Neuronal stem cell (in vitro differentiated cells): ENCODE data around the gene IMMP2L.

Experiments
- DNase-seq: peaks from one replicate; pipeline ENCODE4 v3.0.0-alpha.2; 2013; ENCODE audit warnings: low spot score
- H2AFZ ChIP-seq: one replicate; pipeline ENCODE4 v1.6.1; 2013; ENCODE audit warnings: mild to moderate bottlenecking, low read length, inconsistent platforms
- H2AK5ac ChIP-seq: 2 replicates; pipeline ENCODE4 v1.6.1; 2013; ENCODE audit warnings: low read depth, mild to moderate bottlenecking, inconsistent platforms, low read length, moderate library complexity, mixed read lengths
- H2BK120ac ChIP-seq: 2 replicates; pipeline ENCODE4 v1.6.1; 2013; ENCODE audit warnings: low read depth, mild to moderate bottlenecking, inconsistent platforms, low read length, moderate library complexity, mixed read lengths
- H2BK12ac ChIP-seq: one replicate; pipeline ENCODE4 v1.6.1; 2013; ENCODE audit warnings: low read length, inconsistent platforms
- H2BK15ac ChIP-seq: 2 replicates; pipeline ENCODE4 v1.6.1; 2013; ENCODE audit warnings: mild to moderate bottlenecking, low read length, inconsistent platforms, mixed read lengths
- H2BK5ac ChIP-seq: one replicate; pipeline ENCODE4 v1.6.1; 2013; ENCODE audit warnings: inconsistent platforms, mild to moderate bottlenecking, low read length, moderate library complexity
- H3K14ac ChIP-seq: one replicate; pipeline ENCODE4 v1.6.1; 2013; ENCODE audit warnings: low read length, inconsistent platforms
- H3K18ac ChIP-seq: 2 replicates; pipeline ENCODE4 v1.6.1; 2013; ENCODE audit warnings: low read length, inconsistent platforms
- H3K23ac ChIP-seq: 2 replicates; pipeline ENCODE4 v1.6.1; 2013; ENCODE audit warnings: low read depth, mild to moderate bottlenecking, mixed read lengths, low read length, inconsistent platforms; ENCODE audit not compliant: poor library complexity
- H3K27ac ChIP-seq: replicated peaks from 3 replicates; pipeline ENCODE4 v1.5.1; 2013; ENCODE audit warnings: low read length, inconsistent platforms
- H3K27me3 ChIP-seq, 3 experiments: 2 replicates each; pipeline ENCODE4 v1.6.1; 2013; ENCODE audit warnings: low read length in 3 of 3, mild to moderate bottlenecking in 2 of 3, inconsistent platforms in 1 of 3, low read depth in 1 of 3, mixed read lengths in 1 of 3, moderate library complexity in 1 of 3; ENCODE audit not compliant: control insufficient read depth in 3 of 3, insufficient read depth in 3 of 3
- H3K36me3 ChIP-seq, 2 donors: replicated peaks in 1 of 2; 2 replicates each; pipeline ENCODE4 v1.6.1; 2013; ENCODE audit warnings: low read length in 2 of 2; ENCODE audit not compliant: control insufficient read depth in 2 of 2, insufficient read depth in 2 of 2
- H3K4ac ChIP-seq: 2 replicates; pipeline ENCODE4 v1.6.1; 2013; ENCODE audit warnings: inconsistent platforms, mild to moderate bottlenecking, low read length, moderate library complexity
- H3K4me1 ChIP-seq, 2 donors: 1 replicate in 1 of 2; 2 replicates in 1 of 2; pipeline ENCODE4 v1.6.1; 2013; ENCODE audit warnings: low read length in 2 of 2, low read depth in 1 of 2; ENCODE audit not compliant: control insufficient read depth in 2 of 2, insufficient read depth in 1 of 2
- H3K4me2 ChIP-seq: one replicate; pipeline ENCODE4 v1.6.1; 2013; ENCODE audit warnings: mild to moderate bottlenecking, low read length, inconsistent platforms; ENCODE audit not compliant: insufficient read depth, poor library complexity, severe bottlenecking
- H3K4me3 ChIP-seq, 2 donors: 2 replicates each; pipeline ENCODE4 v1.5.1; 2013; ENCODE audit warnings: low read length in 2 of 2, mild to moderate bottlenecking in 2 of 2, inconsistent platforms in 1 of 2, moderate library complexity in 1 of 2
- H3K79me1 ChIP-seq: one replicate; pipeline ENCODE4 v1.6.1; 2013; ENCODE audit warnings: low read depth, mild to moderate bottlenecking, inconsistent platforms, low read length, moderate library complexity
- H3K9ac ChIP-seq: one replicate; pipeline ENCODE4 v1.6.1; 2013; ENCODE audit warnings: mild to moderate bottlenecking, low read depth, low read length, inconsistent platforms; ENCODE audit not compliant: poor library complexity
- H3K9me3 ChIP-seq, 2 donors: replicated peaks in 1 of 2; 2 replicates each; pipeline versions ENCODE3 to v1.6.1; 2013; ENCODE audit warnings: low read length in 2 of 2, mild to moderate bottlenecking in 2 of 2, inconsistent platforms in 1 of 2, low read depth in 1 of 2, mixed read lengths in 1 of 2, moderate library complexity in 1 of 2; ENCODE audit not compliant: control insufficient read depth in 2 of 2, insufficient read depth in 1 of 2
- H4K8ac ChIP-seq: one replicate; pipeline ENCODE4 v1.6.1; 2013; ENCODE audit warnings: low read depth, mild to moderate bottlenecking, inconsistent platforms, low read length, moderate library complexity
- H4K91ac ChIP-seq: one replicate; pipeline ENCODE4 v1.6.1; 2013; ENCODE audit warnings: low read length, low read depth, mild to moderate bottlenecking, inconsistent platforms; ENCODE audit not compliant: poor library complexity
- WGBS, 2 donors: extraction: QIAGEN DNeasy Blood & Tissue Kit; methylation state at CpG; one replicate each; pipeline ENCODE4 v1.1.7; 2013; ENCODE audit warnings: missing lambda C conversion rate in 2 of 2, mixed read lengths in 1 of 2; ENCODE audit not compliant: insufficient read length in 2 of 2, insufficient replicate concordance in 1 of 2; ENCODE audit errors: extremely low coverage in 2 of 2; 5-methylcytosine and 5-hydroxymethylcytosine counted together

IMMP2L gene

DNA sequence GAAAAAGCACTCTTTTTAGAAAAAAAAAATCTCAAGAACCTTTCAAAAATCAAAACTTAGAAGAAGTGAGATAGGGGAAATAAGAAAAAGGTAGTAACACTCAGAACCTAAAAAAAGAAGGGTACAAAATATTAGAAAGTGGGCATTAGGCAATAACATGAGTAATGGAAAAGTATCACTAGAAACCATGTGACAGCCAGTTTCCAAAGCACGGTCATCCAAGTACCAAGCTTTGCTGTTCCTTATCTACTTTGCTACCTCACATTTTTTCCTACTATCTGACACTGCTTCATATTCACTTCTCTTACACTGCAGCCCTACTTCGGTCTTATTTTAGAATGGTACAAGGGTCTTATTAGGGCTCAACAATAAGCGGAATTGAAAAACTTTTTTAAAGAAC, 30.3 kb downstream of the IMMP2L start:
- no peak overlapping the region for H3K14ac ChIP-seq
- no peaks in the 10 kb centered on the region for H3K79me1 ChIP-seq
- H2BK120ac ChIP-seq = no peak overlapping the region
- no peak overlapping the region for H2BK5ac ChIP-seq
- H3K4me2 ChIP-seq = no peak overlapping the region
- H3K18ac ChIP-seq = no peak overlapping the region
- H3K27me3 ChIP-seq = no peaks in the 10 kb centered on the region
- no peaks in the 10 kb centered on the region for H3K9me3 ChIP-seq
- H3K23ac ChIP-seq = no peak overlapping the region
- no peak overlapping the region for H3K9ac ChIP-seq
- H4K91ac ChIP-seq = no peak overlapping the region
- H4K8ac ChIP-seq = no peak overlapping the region
- H2BK12ac ChIP-seq = no peak overlapping the region
- no peak overlapping the region for H2AFZ ChIP-seq
- H2AK5ac ChIP-seq = no peak overlapping the region
- no peak overlapping the region for H3K27ac ChIP-seq
- WGBS, 2 donors = no CpG with 5 or more reads among the region's 3 CpGs
- no peak overlapping the region for H2BK15ac ChIP-seq
- peaks cover 0 to 4% of the 10 kb centered on the region in 2 donors for H3K4me1 ChIP-seq
- no peak overlapping the region for H3K4ac ChIP-seq
- H3K36me3 ChIP-seq = no peaks in the 10 kb centered on the region
- DNase-seq = no peak
- H3K4me3 ChIP-seq = no peak overlapping the region

DNA sequence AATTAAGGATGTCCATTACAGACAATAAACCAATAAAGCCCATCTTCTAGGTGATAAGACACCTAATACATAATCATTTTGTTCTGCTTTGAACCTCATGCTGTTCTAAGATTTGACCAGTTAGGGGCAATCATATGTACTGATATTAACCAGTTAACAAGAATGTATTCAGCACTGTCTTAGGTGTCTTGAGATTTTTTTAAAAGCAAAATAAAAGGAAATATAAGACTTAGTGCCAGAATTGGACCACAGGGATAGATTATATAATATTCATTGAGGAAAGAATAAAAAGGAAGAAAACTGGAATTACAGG, 32.0 kb downstream of the IMMP2L start:
- no peak overlapping the region for H3K14ac ChIP-seq
- DNase-seq = no peak
- no peak overlapping the region for H3K4ac ChIP-seq
- H2BK5ac ChIP-seq = no peak overlapping the region
- H2BK12ac ChIP-seq = no peak overlapping the region
- no peak overlapping the region for H2BK15ac ChIP-seq
- H4K8ac ChIP-seq = no peak overlapping the region
- H3K4me3 ChIP-seq = no peak overlapping the region
- no peak overlapping the region for H4K91ac ChIP-seq
- no peak overlapping the region for H3K18ac ChIP-seq
- H3K9me3 ChIP-seq = no peaks in the 10 kb centered on the region
- H3K36me3 ChIP-seq = no peaks in the 10 kb centered on the region
- H3K27me3 ChIP-seq = no peaks in the 10 kb centered on the region
- no peak overlapping the region for H3K23ac ChIP-seq
- H3K79me1 ChIP-seq = no peaks in the 10 kb centered on the region
- H3K4me2 ChIP-seq = no peak overlapping the region
- no peak overlapping the region for H3K9ac ChIP-seq
- H3K4me1 ChIP-seq = no peaks in the 10 kb centered on the region
- H2AK5ac ChIP-seq = no peak overlapping the region
- H2AFZ ChIP-seq = no peak overlapping the region
- H3K27ac ChIP-seq = no peak overlapping the region
- no peak overlapping the region for H2BK120ac ChIP-seq

DNA sequence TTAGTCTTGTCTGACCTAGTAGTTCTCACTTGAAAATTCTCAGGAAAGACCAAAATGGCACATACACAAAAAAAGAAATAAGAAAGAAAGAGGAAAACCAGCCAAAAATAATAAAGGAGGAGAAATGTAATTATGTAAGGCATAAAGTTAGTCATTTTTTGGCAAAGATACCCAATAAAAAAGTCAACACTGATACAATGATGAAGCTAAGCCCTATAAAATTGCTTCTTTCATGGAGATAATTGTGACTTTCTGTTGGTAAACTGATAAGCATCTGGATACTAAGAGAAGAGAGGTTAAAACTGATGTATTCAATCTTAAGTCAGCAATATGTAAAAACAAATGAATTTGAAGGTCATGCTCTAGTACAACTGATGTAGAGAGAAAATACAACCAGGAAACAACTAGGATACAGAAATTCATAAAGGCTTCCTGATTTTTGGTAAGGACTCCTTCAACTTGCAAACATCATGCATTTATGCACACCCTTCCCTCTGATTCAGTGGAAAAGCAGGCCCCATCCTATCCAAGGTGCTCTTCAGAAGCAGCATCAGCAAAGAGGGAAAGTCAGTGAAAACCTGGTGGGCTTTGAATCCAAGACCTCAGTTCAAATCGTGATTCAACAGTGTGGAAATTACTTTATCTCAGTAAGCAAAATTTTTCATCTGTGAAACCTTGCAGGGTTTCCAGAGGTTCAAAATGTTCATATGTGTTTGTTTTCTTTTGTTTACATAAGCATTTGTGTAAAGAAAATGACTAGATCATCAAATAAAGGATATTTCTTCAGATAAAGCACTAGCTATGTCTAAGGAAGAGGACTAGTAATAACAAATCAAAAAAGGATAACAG, 32.6 kb downstream of the IMMP2L start:
- Histone ChIP-seq H3K9ac (no peak overlapping the region), H3K9me3 (no peaks in the 10 kb centered on the region), H3K4me1 (no peaks in the 10 kb centered on the region), H2BK120ac (no peak overlapping the region), H2BK5ac (no peak overlapping the region), H2AK5ac (no peak overlapping the region), H2BK15ac (no peak overlapping the region), H3K23ac (no peak overlapping the region), H3K27me3 (no peaks in the 10 kb centered on the region), H2AFZ (no peak overlapping the region), H3K79me1 (no peaks in the 10 kb centered on the region), H3K4me3 (no peak overlapping the region), H3K4ac (no peak overlapping the region), H3K36me3 (no peaks in the 10 kb centered on the region), H3K18ac (no peak overlapping the region), H4K91ac (no peak overlapping the region), H3K14ac (no peak overlapping the region), H2BK12ac (no peak overlapping the region), H3K27ac (no peak overlapping the region), H3K4me2 (no peak overlapping the region), H4K8ac (no peak overlapping the region)
- no CpG with 5 or more reads among the region's 1 CpG for whole genome bisulfite sequencing, 2 donors
- no peak for DNase-seq

DNA sequence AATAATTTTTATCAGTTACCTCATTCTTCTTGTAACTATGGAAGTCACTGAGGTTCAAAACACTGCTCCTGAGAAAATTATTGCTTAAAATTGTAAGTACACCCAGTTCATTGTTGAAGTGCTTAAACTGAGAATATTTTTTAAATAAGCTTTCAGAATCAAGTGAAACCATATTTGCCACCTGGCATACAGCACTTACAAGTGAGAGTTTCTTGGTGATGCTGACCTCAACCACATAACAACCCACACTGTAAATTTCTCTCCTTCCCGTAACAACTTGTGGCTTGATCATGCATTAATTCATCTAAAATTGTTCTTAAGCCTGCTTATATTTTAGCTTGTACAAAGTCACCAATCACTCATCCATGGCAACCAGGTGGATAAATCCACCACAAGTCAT, 34.0 kb downstream of the IMMP2L start:
- Histone ChIP-seq H2AFZ (no peak overlapping the region), H3K4ac (no peak overlapping the region), H3K79me1 (no peaks in the 10 kb centered on the region), H3K18ac (no peak overlapping the region), H3K4me2 (no peak overlapping the region), H3K27me3 (no peaks in the 10 kb centered on the region), H2BK5ac (no peak overlapping the region), H3K4me3 (no peak overlapping the region), H4K91ac (no peak overlapping the region), H2BK120ac (no peak overlapping the region), H3K4me1 (no peaks in the 10 kb centered on the region), H3K23ac (no peak overlapping the region), H2BK12ac (no peak overlapping the region), H3K27ac (no peak overlapping the region), H3K36me3 (no peaks in the 10 kb centered on the region), H2BK15ac (no peak overlapping the region), H2AK5ac (no peak overlapping the region), H3K9ac (no peak overlapping the region), H4K8ac (no peak overlapping the region), H3K9me3 (no peaks in the 10 kb centered on the region), H3K14ac (no peak overlapping the region)
- no peak for DNase-seq
- no CpG with 5 or more reads among the region's 1 CpG for whole genome bisulfite sequencing, 2 donors
